Panc1 (cell line): ENCODE data around the gene PKNOX2.

Experiments used
- POLR2AphosphoS5 ChIP-seq: IDR thresholded peaks from 2 replicates; pipeline ENCODE4 v1.6.1; 2012; ENCODE audit warnings: mild to moderate bottlenecking, low read depth, low read length, moderate library complexity
- TF ChIP-seq, protein P1 (sequence below): fragments of 450-650 bp; IDR thresholded peaks from 2 replicates; pipeline ENCODE4 v1.5.1; 2017; ENCODE audit warnings: mild to moderate bottlenecking

DNA sequence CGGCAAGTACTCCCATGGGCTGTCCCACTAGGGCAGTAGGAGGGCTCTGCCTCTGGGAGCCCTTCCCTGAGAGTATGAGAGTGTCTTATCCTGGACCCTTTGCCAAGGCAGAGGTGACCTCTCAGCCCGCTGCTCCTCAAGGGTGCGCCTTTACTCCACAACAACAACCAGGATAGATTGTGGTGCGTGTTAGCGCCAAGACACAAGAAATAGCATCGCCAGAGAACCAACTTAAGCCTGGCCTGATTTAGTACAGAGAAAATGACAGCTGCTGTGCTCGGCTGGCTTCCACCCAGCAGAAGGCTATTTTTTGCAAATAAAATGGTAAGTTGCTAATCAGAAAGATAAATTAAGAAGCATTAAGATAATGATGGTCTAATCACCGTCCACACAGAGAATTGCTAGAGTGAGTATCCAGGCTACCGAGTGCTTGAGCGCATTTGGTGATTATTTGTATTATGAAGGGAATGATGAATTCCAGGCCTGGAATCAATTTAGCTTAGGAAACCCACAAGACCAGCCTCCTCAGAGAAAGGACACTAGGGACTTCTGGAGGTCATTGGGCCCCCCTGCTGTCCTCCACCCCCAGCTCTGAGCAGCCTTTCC lies 119.8 kb downstream of the PKNOX2 start:
- TF ChIP-seq, protein P1, sequence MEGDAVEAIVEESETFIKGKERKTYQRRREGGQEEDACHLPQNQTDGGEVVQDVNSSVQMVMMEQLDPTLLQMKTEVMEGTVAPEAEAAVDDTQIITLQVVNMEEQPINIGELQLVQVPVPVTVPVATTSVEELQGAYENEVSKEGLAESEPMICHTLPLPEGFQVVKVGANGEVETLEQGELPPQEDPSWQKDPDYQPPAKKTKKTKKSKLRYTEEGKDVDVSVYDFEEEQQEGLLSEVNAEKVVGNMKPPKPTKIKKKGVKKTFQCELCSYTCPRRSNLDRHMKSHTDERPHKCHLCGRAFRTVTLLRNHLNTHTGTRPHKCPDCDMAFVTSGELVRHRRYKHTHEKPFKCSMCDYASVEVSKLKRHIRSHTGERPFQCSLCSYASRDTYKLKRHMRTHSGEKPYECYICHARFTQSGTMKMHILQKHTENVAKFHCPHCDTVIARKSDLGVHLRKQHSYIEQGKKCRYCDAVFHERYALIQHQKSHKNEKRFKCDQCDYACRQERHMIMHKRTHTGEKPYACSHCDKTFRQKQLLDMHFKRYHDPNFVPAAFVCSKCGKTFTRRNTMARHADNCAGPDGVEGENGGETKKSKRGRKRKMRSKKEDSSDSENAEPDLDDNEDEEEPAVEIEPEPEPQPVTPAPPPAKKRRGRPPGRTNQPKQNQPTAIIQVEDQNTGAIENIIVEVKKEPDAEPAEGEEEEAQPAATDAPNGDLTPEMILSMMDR: no peak
- TF ChIP-seq POLR2AphosphoS5: no peak
